KMS-11 (cell line): ENCODE measurements around the gene EEF2K.
"Not testable (repeated sequence)": the region's sequence is repeated elsewhere in the genome, so short reads cannot be mapped to it uniquely, and the experiment has no call there.

ENCODE experiments used
- H2AFZ ChIP-seq: fragments of 200-600 bp; sonication (generic); 2 replicates; pipeline ENCODE4 v1.6.1; 2016; ENCODE audit warnings: antibody characterized with exemption, mixed run types, low read depth
- H3K27ac ChIP-seq: fragments of 200-600 bp; sonication (generic); 2 replicates; pipeline ENCODE4 v1.6.1; 2016; ENCODE audit warnings: mild to moderate bottlenecking, mixed run types
- H3K27me3 ChIP-seq: fragments of 200-600 bp; sonication (generic); 2 replicates; pipeline ENCODE4 v1.6.1; 2017; ENCODE audit warnings: mild to moderate bottlenecking, low read depth, mixed run types, moderate library complexity; ENCODE audit not compliant: insufficient read depth
- H3K36me3 ChIP-seq: fragments of 200-600 bp; sonication (generic); 2 replicates; pipeline ENCODE4 v1.6.1; 2017; ENCODE audit warnings: mild to moderate bottlenecking, mixed run types; ENCODE audit not compliant: insufficient read depth
- H3K4me1 ChIP-seq: fragments of 200-600 bp; sonication (generic); 2 replicates; pipeline ENCODE4 v1.6.1; 2016; ENCODE audit warnings: mild to moderate bottlenecking, low read depth, mixed run types; ENCODE audit not compliant: poor library complexity, severe bottlenecking
- H3K4me2 ChIP-seq: fragments of 200-600 bp; sonication (generic); 2 replicates; pipeline ENCODE4 v1.7.0; 2016; ENCODE audit warnings: mild to moderate bottlenecking, mixed run types
- H3K4me3 ChIP-seq: fragments of 200-600 bp; sonication (generic); IDR thresholded peaks from 2 replicates; pipeline ENCODE4 v1.6.1; 2017; ENCODE audit warnings: low read depth, low read length, mixed read lengths; ENCODE audit not compliant: insufficient read depth
- H3K79me2 ChIP-seq: fragments of 200-600 bp; sonication (generic); 2 replicates; pipeline ENCODE4 v1.6.1; 2016; ENCODE audit warnings: low read depth, mixed run types; ENCODE audit not compliant: insufficient read depth
- H3K9ac ChIP-seq: fragments of 200-600 bp; sonication (generic); 2 replicates; pipeline ENCODE4 v1.6.1; 2016; ENCODE audit warnings: mild to moderate bottlenecking, mixed run types
- H4K20me1 ChIP-seq: fragments of 200-600 bp; sonication (generic); 2 replicates; pipeline ENCODE4 v1.6.1; 2016; ENCODE audit warnings: mild to moderate bottlenecking, mixed run types; ENCODE audit not compliant: insufficient read depth
- TF ChIP-seq, protein P1 (sequence below): fragments of 200-600 bp; sonication (generic); conservative IDR thresholded peaks from 2 replicates; pipeline ENCODE4 v1.6.1; 2017; ENCODE audit warnings: low read depth, mild to moderate bottlenecking, antibody characterized with exemption, low read length, moderate library complexity, mixed read lengths

Gene EEF2K

GRCh38 chr16:22214889-22215288, 8.8 kb downstream of the EEF2K start:
- H3K4me1 ChIP-seq, result peaks cover 6% of the 10 kb centered on the region
- H3K4me3 ChIP-seq, result no peak overlapping the region
- peaks cover 14% of the 10 kb centered on the region; the same call in 1 of the 2 replicates for H3K79me2 ChIP-seq
- H3K36me3 ChIP-seq, result peaks cover 5% of the 10 kb centered on the region; the same call in 1 of the 2 replicates
- no peak overlapping the region for H2AFZ ChIP-seq
- no peaks in the 10 kb centered on the region for H4K20me1 ChIP-seq
- no peak overlapping the region for H3K4me2 ChIP-seq
- no peak overlapping the region for H3K27ac ChIP-seq
- no peak overlapping the region for H3K9ac ChIP-seq
- TF ChIP-seq, protein P1, sequence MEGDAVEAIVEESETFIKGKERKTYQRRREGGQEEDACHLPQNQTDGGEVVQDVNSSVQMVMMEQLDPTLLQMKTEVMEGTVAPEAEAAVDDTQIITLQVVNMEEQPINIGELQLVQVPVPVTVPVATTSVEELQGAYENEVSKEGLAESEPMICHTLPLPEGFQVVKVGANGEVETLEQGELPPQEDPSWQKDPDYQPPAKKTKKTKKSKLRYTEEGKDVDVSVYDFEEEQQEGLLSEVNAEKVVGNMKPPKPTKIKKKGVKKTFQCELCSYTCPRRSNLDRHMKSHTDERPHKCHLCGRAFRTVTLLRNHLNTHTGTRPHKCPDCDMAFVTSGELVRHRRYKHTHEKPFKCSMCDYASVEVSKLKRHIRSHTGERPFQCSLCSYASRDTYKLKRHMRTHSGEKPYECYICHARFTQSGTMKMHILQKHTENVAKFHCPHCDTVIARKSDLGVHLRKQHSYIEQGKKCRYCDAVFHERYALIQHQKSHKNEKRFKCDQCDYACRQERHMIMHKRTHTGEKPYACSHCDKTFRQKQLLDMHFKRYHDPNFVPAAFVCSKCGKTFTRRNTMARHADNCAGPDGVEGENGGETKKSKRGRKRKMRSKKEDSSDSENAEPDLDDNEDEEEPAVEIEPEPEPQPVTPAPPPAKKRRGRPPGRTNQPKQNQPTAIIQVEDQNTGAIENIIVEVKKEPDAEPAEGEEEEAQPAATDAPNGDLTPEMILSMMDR, result no peak
- H3K27me3 ChIP-seq, result no peaks in the 10 kb centered on the region

DNA sequence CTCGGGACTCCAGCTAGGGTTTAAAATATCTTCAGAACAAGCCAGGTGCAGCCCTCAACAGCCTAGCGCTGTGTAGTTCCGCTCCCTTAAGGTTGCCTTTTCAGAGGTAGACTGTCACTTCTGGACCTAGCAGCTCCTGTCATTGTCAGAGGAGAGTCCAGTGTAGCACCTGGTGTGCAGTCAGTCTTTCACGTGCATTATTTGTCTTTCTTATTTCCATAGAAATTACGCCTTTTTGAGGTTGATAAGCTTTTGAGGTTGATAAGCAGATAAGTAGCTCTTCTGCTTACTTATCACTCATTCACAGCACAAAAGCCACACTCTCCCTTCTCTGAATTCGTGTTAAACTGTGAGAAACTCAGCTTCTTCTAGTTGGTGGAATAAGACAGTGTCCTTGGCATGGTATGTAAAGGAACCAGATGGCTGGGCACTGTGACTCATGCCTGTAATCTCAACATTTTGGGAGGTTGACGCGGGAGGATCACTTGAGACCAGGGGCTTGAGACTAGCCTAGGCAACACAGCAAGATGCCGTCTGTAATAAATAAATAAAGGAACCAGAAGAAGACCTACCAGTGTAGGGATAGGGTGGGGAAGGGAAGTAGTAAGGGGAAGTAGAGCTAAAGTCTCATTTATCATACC, 10.2 kb downstream of the EEF2K start:
- no peak overlapping the region for H3K27ac ChIP-seq
- H3K27me3 ChIP-seq, result no peaks in the 10 kb centered on the region
- H2AFZ ChIP-seq, result no peak overlapping the region
- TF ChIP-seq, protein P1, result no peak
- no peak overlapping the region for H3K4me3 ChIP-seq
- no peak overlapping the region for H3K9ac ChIP-seq
- peaks cover 5% of the 10 kb centered on the region; the same call in 1 of the 2 replicates for H3K36me3 ChIP-seq
- H3K79me2 ChIP-seq, result no peaks in the 10 kb centered on the region; the same call in 1 of the 2 replicates
- no peaks in the 10 kb centered on the region for H4K20me1 ChIP-seq
- H3K4me2 ChIP-seq, result no peak overlapping the region
- H3K4me1 ChIP-seq, result no peaks in the 10 kb centered on the region

GRCh38 chr16:22216832-22217225, 10.8 kb downstream of the EEF2K start:
- H2AFZ ChIP-seq, H3K27me3 ChIP-seq, H3K9ac ChIP-seq, H4K20me1 ChIP-seq, H3K4me2 ChIP-seq, H3K79me2 ChIP-seq, H3K27ac ChIP-seq, H3K4me3 ChIP-seq, H3K4me1 ChIP-seq, H3K36me3 ChIP-seq: not testable (repeated sequence)

DNA sequence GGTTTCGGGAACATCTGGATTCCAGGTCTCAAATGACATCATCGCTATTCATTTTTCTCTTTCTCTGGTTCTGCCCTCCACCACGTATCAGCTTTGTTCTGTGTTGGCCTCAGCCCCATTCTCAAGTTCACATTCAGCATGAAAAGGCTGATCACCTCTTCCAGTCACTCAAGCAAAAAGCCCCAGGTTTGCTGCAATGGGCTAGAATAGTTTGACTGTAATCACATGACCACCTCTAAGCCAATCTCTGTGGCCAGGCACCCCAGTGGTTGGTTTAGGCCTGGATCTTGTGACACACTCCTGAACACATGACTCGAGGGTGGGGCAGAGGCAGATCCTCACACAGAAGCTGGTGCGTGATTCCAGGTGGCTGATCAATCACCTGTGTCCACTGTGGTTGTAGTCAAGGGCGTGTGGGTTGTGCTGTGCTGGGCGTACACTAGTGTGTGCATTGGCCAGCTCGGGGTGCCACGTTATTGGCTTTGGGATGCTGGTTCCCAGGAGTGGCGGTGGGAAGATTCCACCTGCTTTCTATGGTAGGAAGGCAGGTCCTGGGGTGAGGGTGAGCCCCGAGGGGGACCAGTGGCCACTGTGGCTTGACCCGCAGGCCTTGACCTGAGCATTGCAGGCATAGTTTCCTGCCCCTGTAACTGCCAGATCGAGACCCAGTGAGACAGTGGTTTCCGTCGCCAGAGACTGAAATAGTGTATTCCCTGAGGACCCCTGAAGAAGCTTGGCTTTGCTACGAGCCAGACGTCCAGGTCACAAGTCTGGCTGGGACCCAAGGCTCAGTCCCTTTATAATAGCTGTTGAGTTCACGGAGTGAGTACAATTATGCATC, 12.0 kb downstream of the EEF2K start:
- H3K4me1 ChIP-seq, result no peaks in the 10 kb centered on the region
- H2AFZ ChIP-seq, result no peak overlapping the region
- H3K4me3 ChIP-seq, result no peak overlapping the region
- no peak overlapping the region for H3K27ac ChIP-seq
- H3K27me3 ChIP-seq, result no peaks in the 10 kb centered on the region
- H3K4me2 ChIP-seq, result no peak overlapping the region
- no peaks in the 10 kb centered on the region; the same call in 1 of the 2 replicates for H3K79me2 ChIP-seq
- H4K20me1 ChIP-seq, result no peaks in the 10 kb centered on the region
- TF ChIP-seq, protein P1, result no peak
- no peak overlapping the region for H3K9ac ChIP-seq
- peaks cover 5% of the 10 kb centered on the region; the same call in 1 of the 2 replicates for H3K36me3 ChIP-seq
